G401.6 (cell line): ENCODE results near the gene GALNT2.

ENCODE experiments used
- FAIRE-seq: peaks from 2 replicates; lab custom pipeline; 2012; peaks lifted over from hg19 to GRCh38; lab: Jason Lieb, UNC

GALNT2 gene

GRCh38 chr1:230263568-230264195 lies 196.6 kb downstream of the GALNT2 start:
- FAIRE-seq, result no peak

GRCh38 chr1:230264342-230264741 lies 197.3 kb downstream of the GALNT2 start:
- FAIRE-seq, result no peak

DNA sequence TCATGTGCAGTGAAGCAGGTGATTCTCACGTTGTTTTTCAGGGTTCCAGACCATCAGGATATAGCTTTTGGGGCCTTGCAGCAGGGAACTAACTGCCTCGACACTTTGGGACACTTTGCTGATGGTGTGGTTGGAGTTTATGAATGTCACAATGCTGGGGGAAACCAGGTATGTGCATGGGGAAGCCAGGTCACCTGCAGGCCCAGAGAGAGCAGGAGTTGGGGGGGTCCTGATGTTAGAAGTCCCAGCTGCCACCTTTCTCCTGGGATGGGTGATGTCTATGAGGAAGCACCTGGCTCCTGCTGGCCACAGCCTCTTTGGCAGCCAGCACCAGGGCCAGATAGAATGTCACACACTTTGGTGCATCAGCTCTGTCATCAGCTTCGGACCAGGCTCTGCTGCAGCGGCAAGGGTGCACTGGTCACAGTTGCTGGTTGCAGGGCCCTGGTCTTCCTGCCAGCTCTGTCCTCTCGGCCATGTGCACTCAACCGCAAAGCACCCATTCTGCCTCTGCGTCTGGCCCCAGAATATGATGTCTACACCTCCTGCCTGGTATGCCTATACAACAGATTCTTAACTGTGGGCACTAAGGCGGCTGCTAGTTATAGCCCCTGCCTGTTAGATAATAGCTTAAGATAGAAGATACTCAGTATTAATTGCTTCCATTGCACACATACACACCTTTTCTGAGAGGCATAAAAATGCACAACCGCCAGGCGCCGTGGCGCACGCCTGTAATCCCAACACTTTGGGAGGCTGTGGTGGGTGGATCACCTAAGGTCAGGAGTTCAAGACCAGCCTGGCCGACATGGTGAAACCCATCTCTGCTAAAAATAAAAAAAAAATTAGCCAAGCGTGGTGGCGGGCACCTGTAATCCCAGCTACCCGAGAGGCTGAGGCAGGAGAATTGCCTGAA lies 198.4 kb downstream of the GALNT2 start:
- no peak for FAIRE-seq

- no peak for FAIRE-seq
Measured at GRCh38 chr1:230266456-230266855, 199.4 kb downstream of the GALNT2 start.

- no peak for FAIRE-seq
Measured at GRCh38 chr1:230267338-230268065, 200.5 kb downstream of the GALNT2 start.

DNA sequence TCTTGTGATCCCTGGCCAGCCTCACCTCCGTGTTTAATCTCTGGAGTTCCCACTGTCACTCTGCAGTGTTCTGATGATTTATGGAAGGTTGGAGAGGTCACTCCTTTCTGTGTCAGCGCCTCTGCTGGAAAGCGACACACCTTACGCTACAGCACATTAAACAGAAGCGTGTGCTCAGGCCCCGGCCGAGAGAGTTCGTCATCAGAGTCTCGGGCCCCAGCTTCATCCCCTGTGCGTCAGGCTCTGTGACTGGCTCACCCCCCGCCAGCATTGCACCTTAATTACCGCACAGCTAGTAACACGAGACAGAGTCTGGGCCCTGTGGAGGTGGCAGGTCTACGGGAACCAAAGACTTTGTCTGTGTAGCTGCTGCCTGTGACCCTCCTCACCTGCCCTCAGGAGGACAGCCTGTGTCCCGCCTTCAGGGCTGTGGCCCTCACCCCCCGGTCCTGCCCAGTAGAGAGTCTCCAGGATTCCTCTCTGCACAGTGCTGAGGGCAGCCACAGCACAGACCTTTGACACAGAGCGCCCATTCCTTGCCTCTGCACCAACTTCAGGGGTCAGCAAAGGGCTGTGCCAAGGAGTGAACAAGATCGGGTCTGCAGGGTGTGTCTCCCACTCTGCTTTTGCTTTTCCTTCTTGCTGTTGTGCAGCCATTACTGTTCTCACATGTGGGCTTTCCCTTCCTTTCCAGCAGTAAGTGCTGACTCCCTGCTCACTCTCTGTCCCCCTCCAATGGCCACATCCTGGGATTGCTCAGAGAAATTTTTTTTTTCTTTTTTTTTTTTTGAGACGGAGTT lies 201.5 kb downstream of the GALNT2 start:
- peak; percentile 74 for FAIRE-seq

DNA sequence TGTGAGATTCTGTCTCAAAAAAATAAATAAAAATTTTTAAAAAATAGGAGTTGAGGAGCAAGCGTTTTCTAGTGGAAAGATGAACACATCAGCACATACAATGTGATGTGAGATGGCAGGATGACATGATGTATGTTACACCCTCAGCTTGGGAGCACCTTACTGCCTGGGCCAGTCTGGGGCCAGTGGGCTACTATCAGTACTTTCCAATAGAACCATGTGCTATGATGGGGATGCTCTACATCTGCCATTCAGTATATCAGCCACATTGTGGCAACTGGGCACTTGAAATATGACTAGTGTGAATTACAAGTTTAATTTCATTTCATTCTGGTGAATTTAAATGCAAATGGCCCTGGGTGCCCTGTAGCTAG lies 203.1 kb downstream of the GALNT2 start:
- no peak for FAIRE-seq

DNA sequence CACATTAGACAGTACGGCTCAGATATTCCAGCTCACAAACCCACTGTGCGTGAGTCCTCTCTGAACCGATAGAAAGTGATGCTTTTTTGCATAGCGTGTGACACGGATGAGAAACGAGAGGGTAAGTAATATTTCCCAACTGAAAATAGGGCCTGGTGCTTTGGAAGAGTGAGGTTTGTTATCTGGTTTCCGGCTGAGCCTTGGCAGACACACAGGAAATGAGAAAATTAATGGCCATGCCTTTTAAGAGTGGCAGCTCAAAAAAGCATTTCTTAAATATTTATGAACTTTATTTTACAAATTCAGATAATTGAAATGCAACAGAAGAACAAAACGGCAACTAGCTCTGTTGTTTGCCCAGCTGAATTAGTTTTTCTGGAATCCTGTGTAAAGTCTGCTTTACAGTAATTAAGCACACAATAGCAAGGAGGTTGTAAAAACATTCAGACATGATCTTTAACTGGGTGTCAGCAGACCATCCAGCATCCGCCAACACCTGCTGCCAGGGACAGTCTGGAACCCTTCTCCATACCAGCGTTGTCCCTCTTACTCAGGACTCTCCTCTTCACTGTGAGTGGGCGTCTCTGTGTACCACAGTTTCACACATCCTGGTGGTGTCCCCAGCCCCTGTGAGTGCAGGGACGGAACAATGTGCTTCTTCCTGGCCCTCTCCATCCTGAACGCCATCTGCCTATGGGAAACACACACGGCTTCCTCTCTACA lies 203.7 kb downstream of the GALNT2 start:
- no peak for FAIRE-seq

- no peak for FAIRE-seq
Measured at GRCh38 chr1:230271300-230272035, 204.4 kb downstream of the GALNT2 start.

DNA sequence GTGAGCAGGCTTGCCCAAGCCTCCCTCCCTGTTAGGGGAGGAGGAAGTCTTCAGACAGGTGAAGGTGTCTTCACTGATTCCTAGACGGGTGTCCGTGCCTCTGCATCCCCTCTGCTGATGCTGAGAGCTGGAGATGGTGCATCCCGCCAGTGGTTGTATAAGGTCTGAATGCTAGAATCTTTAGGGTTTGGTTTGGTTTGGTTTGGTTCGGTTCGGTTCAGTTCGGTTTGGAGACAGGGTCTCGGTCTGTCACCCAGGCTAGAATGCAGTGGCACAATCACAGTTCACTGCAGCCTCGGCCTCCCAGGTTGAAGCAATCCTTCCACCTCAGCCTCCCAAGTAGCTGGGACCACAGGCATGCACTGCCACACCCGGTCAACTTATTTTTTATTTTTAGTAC lies 205.5 kb downstream of the GALNT2 start:
- no peak for FAIRE-seq

- FAIRE-seq, result no peak
Measured at GRCh38 chr1:230273141-230273710, 206.2 kb downstream of the GALNT2 start.

GRCh38 chr1:230274254-230274653 lies 207.2 kb downstream of the GALNT2 start:
- no peak for FAIRE-seq

DNA sequence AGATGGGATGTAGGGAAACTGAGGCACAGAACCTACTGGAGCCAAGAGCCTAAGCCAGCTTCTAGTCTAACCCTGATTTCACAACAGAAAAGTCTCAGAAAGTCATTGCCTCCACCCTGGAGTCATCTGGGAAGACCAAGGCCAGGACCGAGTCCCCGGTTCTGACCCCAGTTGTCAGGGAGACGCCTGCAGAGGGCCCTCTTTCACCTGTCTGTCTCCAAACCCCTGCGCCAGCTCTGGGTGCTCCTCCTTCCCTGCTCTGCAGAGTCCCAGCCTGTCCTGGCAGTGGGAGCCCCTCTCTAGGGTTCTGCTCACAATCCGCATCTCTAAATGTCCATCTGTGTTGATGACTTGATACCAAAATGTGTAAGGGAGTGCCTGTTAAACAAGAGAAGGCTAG lies 209.4 kb downstream of the GALNT2 start:
- no peak for FAIRE-seq

DNA sequence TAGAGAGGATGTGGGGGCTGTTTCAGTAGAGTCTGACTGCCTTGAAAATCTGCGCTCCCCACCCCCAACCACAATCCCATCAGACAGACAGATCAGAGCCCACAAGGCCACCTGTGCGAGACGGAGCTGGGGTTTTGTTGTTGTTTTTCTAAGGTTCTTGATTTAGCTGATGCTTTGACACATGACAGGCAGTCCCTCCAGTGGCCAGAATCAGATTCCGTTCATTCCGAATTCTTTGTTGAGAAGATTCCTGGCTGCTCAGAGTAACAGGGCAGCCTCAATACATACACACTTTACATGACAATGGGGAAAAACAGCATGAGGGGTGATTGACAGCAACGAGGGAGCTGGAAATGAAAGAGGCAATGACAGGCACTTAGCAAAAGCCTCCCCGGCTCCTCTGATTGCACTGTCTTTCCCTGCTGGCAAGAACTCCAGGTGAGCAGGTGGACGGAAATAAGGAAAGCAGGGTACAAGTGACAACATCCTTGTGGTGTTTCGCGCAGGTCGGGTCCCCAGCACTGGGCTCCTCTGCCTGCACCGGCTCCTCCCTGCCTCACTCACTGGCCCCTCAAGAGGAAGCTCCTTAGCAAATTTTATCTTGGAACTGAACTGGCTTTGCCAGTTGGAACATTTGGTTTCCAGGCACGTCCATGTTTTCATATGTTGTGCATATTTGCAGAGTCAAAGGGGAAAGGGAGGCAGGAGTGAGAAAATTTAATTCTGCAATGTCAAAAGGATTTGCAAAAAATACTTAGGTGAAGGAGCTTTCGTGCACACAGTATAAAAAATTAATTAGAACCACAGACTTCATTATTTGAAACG lies 210.4 kb downstream of the GALNT2 start:
- no peak for FAIRE-seq

DNA sequence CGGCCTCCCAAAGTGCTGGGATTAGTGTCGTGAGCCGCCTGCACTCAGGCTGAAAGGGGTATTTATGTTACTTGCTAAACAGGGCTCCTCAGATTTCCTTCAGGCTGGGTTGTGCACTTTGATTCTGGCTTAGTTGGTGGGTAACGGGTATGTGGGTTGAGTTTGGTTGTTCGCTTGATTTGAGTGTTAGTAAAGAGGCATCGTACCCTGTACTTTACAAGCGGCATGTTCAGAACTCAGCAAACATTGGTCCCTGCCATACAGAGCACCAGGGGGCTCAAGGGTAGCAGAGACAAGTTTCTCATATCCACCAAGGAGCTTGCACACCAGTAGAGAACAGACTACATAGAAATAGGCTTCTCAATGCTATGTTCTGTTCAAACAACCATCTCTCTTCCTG lies 211.3 kb downstream of the GALNT2 start:
- FAIRE-seq, result no peak

DNA sequence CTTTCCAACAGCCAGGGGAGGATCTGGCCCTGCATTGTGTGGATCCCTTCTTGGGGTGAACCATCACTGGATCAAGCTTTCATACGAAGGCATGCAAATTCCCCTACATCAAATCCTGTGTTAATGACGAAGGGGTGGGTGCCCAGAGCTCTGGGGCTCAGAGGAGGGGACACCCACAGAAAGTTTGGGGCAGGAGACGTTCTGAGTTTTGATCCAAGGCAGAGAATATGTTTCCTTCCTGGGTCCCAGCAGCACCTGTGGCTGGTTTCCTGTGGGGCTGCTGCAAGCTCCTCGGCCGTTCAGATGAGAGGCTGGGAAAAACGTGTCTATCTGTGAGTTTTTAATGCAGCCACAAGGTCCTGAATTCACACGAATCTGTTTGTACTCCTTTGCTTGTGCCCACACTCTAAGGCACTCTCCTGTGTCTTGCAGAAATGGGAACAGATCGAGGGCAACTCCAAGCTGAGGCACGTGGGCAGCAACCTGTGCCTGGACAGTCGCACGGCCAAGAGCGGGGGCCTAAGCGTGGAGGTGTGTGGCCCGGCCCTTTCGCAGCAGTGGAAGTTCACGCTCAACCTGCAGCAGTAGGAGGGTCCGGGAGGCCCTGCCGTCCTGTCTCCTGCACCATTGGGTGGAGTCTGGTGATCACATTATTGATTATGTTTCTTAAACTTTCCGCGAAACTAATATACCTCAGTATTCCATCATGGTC lies 212.0 kb downstream of the GALNT2 start:
- FAIRE-seq, result no peak

GRCh38 chr1:230279583-230279945 lies 212.5 kb downstream of the GALNT2 start:
- no peak for FAIRE-seq

DNA sequence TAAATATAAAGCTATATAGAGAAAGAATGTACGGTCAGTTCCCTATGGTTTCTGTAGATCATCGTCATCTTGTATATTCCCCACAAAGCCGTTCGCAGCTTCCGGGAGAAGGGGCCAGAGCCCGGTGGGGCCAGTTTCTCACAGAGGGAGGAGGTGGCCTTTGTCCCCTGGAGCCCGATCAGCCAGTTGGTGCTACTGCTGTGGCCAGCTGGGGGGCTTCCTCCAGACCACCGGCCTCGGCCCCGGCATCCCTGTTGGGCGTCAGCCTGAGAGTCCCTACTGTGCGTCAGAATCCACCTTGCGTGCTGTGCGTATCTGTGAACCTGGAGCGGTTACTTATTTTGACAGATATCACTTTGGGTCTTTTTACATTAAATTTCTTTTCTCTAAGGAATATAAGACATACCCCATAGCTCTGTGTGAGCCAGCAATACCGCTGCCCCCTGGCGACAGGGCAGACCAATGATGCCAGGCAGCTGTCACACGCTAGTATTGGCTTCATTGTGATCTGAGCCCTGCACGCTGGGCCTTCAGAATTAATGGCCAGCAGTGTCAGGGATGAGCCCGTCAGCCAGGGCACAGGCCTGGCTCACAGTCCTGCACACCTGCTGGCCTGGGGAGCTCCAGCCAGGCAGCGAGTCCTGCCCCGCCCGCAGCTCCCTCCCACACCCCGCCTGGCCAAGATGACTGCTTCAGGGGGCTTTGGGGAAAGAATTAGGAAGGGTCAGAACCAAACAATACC lies 213.2 kb downstream of the GALNT2 start:
- no peak for FAIRE-seq
